ENCODE measurements around the gene NPBWR2.

The NPBWR2 gene

DNA sequence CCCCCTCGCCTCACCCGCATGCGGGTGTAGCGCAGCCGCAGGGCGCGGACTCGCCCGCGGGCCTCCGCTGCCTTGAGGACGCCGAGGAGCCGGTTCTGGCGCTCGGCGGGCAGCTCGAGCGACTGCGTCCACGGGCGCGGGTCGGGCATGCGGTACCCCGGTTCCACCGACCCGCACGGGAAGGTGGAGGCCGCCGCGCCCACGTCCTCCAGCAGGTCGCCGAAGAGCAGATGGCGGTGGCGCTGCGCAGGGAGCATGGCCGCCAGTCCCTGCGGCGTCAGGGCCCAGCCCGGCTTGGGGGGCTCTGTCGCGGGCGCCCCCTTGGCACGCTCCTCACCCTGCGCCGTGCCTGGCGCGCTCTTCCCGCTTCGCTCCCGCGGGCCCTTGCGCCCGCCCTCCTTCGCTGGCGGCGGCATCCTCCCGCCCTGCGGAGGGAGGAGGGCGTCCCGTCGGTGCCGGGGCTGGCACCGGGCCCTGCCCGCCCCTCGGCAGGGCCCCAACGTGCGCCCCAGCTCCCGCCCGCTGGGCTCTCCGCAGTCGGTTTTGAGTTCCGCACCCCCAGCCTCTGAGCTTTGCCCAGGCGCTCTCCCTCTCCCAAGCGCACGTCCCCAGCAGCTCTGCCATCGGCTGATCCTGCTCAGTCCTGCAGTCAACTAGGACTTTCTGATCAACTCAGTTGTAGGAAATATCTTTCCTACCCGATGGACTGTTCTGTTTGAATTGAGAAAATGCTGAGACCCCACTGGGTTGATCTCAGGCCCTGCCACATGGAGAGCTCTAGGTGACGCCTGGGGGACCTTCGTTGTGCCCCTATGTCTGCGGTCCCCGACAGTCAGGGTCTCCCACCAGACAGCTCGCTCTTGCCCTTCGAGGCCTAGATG is 23.3 kb downstream of the NPBWR2 start, which contains the start of gene LKAAEAR1:
Gene LKAAEAR1 (minus strand): TSS at position 595 of the 881 bp plus-strand sequence. CDS start 179 bp downstream, at position 416.
- no peak for DNase-seq (ENCODE audit: low read depth in 2 of 2)

GRCh38 chr20:64083378-64083803 is 24.0 kb downstream of the NPBWR2 start:
- peak; percentile 50 to 61 for DNase-seq (ENCODE audit: low read depth in 2 of 2)

- no peak for DNase-seq (ENCODE audit: low read depth in 2 of 2)
Observed at GRCh38 chr20:64082820-64083377, 24.5 kb downstream of the NPBWR2 start.

GRCh38 chr20:64082126-64082731 is 25.1 kb downstream of the NPBWR2 start:
- no peak for DNase-seq (ENCODE audit: low read depth in 2 of 2)

DNA sequence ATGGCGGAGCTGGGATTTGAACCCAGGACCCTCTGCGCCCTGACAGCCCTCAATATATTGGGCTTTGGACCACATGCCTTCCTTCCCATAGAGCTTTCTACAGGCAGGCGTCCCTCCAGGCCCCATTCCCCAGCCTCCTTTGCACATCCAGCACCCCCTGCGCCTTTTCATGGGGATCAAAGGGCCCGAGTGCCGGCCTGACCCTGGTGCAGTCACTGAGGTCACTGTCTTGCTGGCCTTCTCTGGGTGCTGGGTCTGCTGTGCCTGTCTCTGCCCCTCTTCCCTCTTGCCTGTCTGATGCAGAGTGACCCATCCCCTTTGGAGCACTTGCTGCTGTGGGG is 25.8 kb downstream of the NPBWR2 start:
- no peak for DNase-seq (ENCODE audit: low read depth in 2 of 2)

GRCh38 chr20:64080813-64081623 is 26.3 kb downstream of the NPBWR2 start:
- no peak for DNase-seq (ENCODE audit: low read depth in 2 of 2)

DNA sequence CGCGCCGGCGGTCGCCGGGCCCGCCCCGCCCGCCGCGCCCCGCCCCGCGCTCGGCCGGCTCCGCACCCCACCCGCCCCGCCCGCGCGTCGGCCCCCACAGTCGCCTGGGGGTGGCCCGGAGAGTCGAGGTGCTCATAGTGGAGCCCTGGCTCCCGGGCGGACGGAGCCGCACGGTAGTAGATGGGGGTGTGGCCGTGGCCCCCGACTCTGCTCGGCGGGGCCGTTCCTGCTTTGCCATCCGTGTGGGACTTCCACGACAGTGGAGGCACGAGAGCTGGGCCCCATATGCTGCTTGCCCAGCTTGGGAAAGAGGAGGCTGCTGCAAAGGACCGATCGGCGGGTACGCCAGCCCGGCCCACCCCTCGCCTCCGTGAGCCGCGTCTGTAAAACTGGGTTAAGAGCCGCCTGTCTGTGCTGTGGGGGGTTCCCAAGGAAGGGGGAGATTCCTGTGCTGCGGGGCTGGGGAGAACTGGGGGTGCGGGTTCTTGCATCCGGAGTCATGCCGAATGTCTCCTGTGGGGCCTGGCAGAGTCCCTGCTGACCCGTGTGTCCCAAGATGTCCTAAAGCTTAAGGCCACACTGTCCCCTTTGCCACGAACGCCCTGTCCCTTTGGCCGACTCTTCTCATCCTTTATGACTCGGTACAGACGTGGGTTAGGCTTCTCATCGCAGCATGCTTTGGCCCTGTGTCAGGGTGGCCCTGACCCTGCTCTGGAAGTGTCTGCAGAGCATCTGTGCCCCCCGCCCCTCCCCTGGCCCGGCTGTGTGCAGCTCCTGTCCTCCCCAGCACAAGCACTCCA is 27.2 kb downstream of the NPBWR2 start, which contains the start of gene OPRL1:
Gene OPRL1 (plus strand): TSS at position 70 of the 800 bp plus-strand sequence. CDS start 12,639 bp downstream, outside the sequence.
- DNase-seq (ENCODE audit: low read depth in 2 of 2) = no peak

DNA sequence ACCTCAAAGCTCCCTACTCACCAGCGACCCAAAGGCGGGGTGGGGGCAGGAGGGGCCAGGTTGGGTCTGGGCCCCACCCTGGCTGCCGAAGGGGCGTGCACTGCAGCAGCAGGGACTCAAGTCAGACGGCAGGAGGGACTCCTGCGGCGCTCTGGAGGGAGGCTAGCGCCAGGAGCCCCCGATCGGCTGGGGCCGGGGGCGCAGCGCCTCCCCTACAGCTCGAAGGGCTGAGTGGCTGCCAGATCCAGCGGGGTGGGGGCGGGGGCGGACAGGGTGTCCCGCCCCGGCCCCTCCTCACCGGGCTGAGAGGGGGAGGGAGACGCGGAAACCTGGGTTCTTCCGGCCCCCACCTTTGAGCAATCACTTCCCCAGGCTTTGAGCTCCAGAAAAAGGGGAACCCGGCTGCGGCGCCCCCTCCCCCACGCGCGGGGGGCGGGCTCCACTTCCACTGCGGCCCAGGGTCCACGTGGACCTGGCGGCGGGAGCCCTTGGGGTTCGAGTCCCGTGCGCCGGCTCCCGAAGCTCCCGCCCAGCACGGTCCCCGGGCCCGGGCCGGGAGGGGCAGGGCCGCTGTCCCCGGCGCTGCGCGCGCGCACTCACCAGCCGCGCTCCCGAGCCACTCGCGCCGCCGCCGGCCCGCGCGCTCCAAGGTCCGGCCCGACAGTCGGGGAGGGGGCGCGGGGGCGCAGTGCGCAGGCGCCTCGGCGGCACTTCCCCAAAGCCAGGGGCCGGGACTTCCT is 27.9 kb downstream of the NPBWR2 start, which contains the start of gene RGS19:
Gene RGS19 (minus strand): TSS at position 246 of the 740 bp plus-strand sequence. CDS start 2,632 bp downstream, outside the sequence.
- peak in 1 of 2 experiments; percentile 64 for DNase-seq (ENCODE audit: low read depth in 2 of 2)

- no peak for DNase-seq (ENCODE audit: low read depth in 2 of 2)
Observed at GRCh38 chr20:64078934-64079272, 28.5 kb downstream of the NPBWR2 start.

DNA sequence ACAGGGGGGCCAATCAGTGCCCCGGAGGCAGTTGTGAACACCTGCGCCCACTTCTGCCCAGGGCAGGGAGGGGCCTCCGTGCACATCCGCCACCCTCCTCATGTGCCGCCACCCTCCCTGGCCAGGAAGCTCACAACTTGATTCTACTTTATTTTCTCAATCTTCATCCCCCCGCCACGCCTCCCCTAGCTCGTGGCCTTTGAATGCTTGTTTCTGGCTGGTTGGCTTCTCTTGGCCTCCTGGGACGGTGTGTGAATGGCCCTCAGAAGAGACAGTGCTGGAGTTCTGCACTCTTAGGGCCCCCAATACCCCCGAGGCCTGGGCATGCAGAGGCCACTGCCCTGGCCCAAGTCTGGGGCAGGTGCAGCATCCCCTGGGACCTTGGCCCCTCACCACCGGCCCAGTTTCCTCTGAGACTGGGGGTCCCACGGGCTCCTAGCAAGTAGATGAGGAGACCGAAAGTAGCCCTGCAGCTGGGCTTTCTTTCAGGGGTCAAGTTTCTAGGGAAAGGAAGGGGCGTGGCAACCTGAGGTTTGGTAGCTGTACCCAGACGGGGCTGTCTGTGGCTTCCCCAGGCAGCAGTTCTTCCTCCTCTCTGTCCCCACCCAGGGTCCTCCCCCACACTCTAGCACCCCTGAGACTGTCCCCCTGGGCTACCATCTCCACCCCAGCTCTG is 29.4 kb downstream of the NPBWR2 start:
- no peak for DNase-seq (ENCODE audit: low read depth in 2 of 2)

- DNase-seq (ENCODE audit: low read depth in 2 of 2) = no peak
Observed at GRCh38 chr20:64077541-64077875, 29.9 kb downstream of the NPBWR2 start.

DNA sequence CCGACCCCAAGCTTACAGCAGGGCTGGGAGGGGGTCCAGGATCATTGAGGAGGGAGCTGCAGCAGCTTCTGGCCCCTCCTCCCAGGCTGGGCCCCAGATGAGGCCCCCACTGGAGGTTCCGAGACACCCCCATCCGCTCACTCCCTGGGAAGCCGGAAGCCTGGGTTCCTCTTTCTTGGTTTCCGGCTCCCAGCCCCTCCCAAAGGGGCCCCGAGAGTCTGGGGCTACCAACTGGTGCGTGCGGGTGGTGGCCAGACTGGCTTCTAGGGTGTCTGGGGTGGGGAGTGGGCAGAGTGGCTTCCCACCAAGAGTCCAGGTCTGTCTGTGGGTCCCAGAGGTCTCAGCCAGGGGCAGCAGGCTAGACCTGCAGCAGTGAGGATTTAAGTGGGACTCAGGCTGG is 30.3 kb downstream of the NPBWR2 start:
- peak in 1 of 2 experiments; percentile 41 for DNase-seq (ENCODE audit: low read depth in 2 of 2)

GRCh38 chr20:64076061-64076997 is 31.0 kb downstream of the NPBWR2 start:
- no peak for DNase-seq (ENCODE audit: low read depth in 2 of 2)

DNA sequence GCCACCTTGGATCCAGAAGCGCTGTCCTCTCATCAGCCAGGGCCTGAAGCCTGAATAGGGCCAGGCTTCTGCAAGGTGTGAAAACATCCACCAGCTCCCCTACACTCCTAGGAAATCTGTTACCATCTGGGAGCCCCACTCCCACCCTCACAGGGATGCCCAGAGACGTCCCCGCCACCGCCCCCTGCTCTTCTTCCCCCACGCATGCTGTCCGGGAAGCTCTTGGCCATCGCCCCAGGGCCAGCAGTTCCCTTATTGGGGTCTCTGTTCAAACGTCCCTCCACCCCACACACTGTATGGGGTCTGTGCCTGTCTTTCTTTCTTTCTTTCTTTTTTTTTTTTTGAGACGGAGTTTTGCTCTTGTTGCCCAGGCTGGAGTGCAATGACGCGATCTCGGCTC is 31.8 kb downstream of the NPBWR2 start:
- no peak for DNase-seq (ENCODE audit: low read depth in 2 of 2)

DNA sequence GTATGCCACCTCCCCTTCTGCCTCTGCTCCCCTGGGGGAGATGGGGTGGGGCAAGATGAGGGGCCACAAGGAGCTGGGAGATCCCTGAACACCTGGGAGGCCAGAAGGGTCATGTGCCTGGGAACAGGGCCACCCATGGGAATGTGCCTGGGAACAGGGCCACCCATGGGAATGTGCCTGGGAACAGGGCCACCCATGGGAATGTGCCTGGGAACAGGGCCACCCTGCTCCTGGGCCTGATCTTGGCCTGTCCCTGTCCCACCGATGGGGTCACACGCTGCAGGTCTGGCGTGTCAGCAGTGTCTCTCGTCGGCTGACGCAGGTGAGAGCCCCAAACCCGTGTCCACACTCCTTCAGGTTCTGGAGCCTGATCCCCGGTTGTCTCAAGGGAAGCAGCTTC is 32.4 kb downstream of the NPBWR2 start:
- DNase-seq (ENCODE audit: low read depth in 2 of 2) = no peak

DNA sequence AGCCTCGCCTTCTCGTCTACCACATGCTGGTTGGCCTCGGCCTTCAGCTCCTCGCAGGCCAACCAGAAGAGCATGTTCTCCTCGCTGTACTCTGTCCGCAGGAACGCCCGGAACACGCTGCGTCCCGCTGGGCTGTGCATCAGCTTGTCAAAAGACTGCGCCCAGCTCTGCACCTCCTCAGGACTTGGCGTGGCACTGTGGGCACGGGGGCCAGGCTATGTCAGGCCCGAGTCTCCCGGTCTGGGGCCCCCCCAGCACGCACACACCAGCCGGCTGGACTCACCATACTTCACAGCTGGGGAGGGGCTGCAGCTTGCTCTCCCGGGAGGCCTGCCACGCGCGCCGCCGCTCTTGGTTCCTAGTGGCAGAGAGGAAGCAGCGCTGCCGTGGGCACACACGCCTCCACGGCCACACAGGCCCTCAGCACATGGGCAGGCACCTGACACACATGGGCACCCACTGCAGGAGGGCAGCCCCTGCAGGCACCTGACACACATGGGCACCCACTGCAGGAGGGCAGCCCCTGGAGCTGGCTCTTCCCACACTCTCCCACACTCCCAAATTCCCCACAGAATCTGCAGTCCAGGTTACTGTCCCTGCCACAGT is 33.1 kb downstream of the NPBWR2 start:
- no peak for DNase-seq (ENCODE audit: low read depth in 2 of 2)

DNA sequence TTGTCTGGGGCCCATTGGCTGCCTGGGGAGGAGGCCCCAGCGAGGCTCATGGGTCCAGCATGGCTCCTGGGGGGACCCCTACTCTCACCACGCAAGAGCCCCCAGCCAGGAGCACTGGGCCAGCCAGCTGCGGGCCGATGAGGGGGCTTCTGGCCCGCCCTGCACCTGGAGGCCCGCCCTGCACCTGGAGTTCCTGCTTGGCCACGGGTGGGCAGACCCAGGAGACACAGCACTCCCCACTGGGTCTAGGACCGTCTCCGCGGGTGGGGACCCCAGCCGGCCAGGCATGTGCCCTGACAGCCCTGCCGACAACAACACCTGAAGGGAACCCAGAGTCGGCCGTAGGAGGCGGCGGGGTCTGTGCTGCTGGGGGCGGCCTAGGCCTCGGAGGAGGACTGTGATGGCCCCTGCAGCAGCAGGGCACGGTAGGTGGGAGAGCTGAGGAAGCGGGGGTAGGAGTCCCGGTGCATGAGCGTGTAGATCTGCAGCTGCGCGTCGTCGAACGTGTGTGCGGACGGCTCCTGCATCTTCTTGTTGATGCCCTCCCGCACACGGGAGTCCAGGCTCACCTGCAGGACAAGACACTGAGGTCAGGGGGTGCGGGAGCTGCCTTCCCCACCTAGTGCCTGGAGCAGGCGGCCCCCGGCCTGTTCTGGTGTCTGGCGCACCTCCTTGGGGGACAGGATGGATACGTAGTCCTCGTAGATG is 33.7 kb downstream of the NPBWR2 start:
- no peak for DNase-seq (ENCODE audit: low read depth in 2 of 2)
